Measurements from ENCODE around the gene TXNDC17. TPM values are rescaled to one million over a fixed set of nuclear protein-coding genes. Genes with fewer than 3 reads are reported as not detected.

TXNDC17 gene
- total and polyA plus RNA-seq, 2 of the 4 experiments (the other 2 are of a cell fraction), result 45.0 to 494 TPM

- TF ChIP-seq SMC3 (IDR thresholded peaks at IDR 0.05; ENCODE audit: low read depth, low read length), result no peak
Observed at GRCh38 chr17:6641247-6641863, 495 bp downstream of the TXNDC17 start (continued).

DNA sequence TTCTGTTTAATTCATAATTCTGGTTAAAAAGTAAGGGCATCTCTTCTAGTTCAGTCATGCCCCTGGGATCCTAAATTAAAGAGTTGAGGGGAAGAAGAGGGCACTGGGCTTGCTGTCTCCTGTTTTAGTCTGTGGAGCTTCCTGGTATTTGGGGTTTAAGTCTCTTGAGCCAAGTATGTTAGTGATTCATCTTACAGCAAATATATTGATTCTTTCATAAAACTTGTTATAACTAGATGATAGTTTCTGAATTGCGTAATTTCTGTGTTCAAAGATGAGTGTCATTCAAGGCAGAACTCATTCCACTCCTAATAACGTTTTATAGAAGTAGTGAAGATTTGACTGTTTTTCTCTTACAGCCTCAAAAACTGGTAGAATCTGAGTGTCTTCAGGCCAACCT, 1.7 kb downstream of the TXNDC17 start:
- H2BK120ac ChIP-seq (ENCODE audit: low read depth, low read length), result no peak overlapping the region
- H4K20me1 ChIP-seq (ENCODE audit: insufficient read depth, low read length), result peaks cover 2% of the 10 kb centered on the region; the same call in 1 of the 2 replicates
- H3K9ac ChIP-seq (ENCODE audit: low read depth, low read length), result no peak overlapping the region
- no peak overlapping the region for H3K14ac ChIP-seq (replicated peaks; ENCODE audit: low read depth, low read length)
- H3K9me1 ChIP-seq (ENCODE audit: insufficient read depth, low read length), result no peaks in the 10 kb centered on the region
- peaks cover 11 to 57% of the 10 kb centered on the region in 2 experiments; a peak in 3 of 4 replicates for H3K79me1 ChIP-seq (ENCODE audit: low read depth in 1 of 2, low read length in 2 of 2)
- H4K91ac ChIP-seq (ENCODE audit: insufficient read depth, low read depth, low read length), result no peak overlapping the region
- H3K27ac ChIP-seq (ENCODE audit: insufficient read depth, low read length), result no peak overlapping the region
- H2AFZ ChIP-seq (replicated peaks; ENCODE audit: low read length, poor library complexity), result no peak overlapping the region
- ChIA-PET POLR2A (ENCODE audit: unreplicated experiment) (no interaction called here), CTCF (no interaction called here)
- H2BK15ac ChIP-seq (ENCODE audit: low read depth, low read length), result no peak overlapping the region
- H3K18ac ChIP-seq (ENCODE audit: low read depth, low read length), result no peak overlapping the region
- dilution Hi-C loops (cut with HindIII; ENCODE audit: low sequenced_read_pairs, unreplicated experiment) (no loop called here), in situ Hi-C loops (cut with MboI; ENCODE audit: low sequenced_read_pairs) (loop anchor here (10.0 kb wide), 1 partner anchor 168 kb away; no protein-coding TSS in a partner anchor), intact Hi-C loops (cut with micrococcal nuclease) (loop anchor here (5.0 kb wide), 1 partner anchor 200 kb away; the partner anchor contains the start of gene PIMREG)
- H3K4ac ChIP-seq (ENCODE audit: low read depth, low read length), result no peak overlapping the region
- no TSS peak for BruUV-seq (replicated peaks)
- peaks cover 9% of the 10 kb centered on the region for H3K4me1 ChIP-seq (ENCODE audit: control insufficient read depth, insufficient read depth, low read length)
- no peak overlapping the region for H2BK5ac ChIP-seq (ENCODE audit: low read depth, low read length, poor library complexity, severe bottlenecking)
- H2BK20ac ChIP-seq (ENCODE audit: low read depth, low read length), result no peak overlapping the region
- H3K56ac ChIP-seq (ENCODE audit: extremely low read depth, insufficient read depth, low read length), result no peak overlapping the region
- H2AK5ac ChIP-seq (ENCODE audit: low read depth, low read length), result no peak overlapping the region
- H2AK9ac ChIP-seq (replicated peaks; ENCODE audit: low read depth, low read length, poor library complexity), result no peak overlapping the region
- no peak for ATAC-seq (ENCODE audit: low read depth)
- H3K27me3 ChIP-seq (ENCODE audit: control insufficient read depth, insufficient read depth, low read length), result no peaks in the 10 kb centered on the region
- no CpG with 5 or more reads among the region's 2 CpGs for WGBS, 2 experiments (ENCODE audit: extremely low coverage in 2 of 2, insufficient read length in 1 of 2)
- no peak overlapping the region for H4K8ac ChIP-seq (ENCODE audit: low read depth in 2 of 2, low read length in 2 of 2)
- peak; percentile 14 for DNase-seq
- H3K9me3 ChIP-seq (ENCODE audit: control insufficient read depth, insufficient read depth, low read length), result no peaks in the 10 kb centered on the region
- H4K5ac ChIP-seq (ENCODE audit: low read depth, low read length), result no peak overlapping the region
- no peak overlapping the region for H3K4me3 ChIP-seq (ENCODE audit: insufficient read depth, low read depth, low read length)
- H3K23ac ChIP-seq (ENCODE audit: low read depth, low read length), result peak overlapping the region; percentile 29; the same call in 1 of the 2 replicates
- no peak overlapping the region for H3K4me2 ChIP-seq (ENCODE audit: low read depth, low read length)
- no peak for TF ChIP-seq RCOR1 (IDR thresholded peaks at IDR 0.05; ENCODE audit: insufficient replicate concordance, low read length)
- no peak for TF ChIP-seq MXI1 (IDR thresholded peaks at IDR 0.05; ENCODE audit: borderline replicate concordance, low read depth, low read length)
- TF ChIP-seq SMC3 (IDR thresholded peaks at IDR 0.05; ENCODE audit: low read depth, low read length), result no peak
- peak; percentile 92 for TF ChIP-seq CEBPB (IDR thresholded peaks at IDR 0.05; ENCODE audit: low read depth, low read length)
- TF ChIP-seq FOS (IDR thresholded peaks at IDR 0.05; ENCODE audit: low read depth, low read length), result no peak
- TF ChIP-seq POLR2A (IDR thresholded peaks at IDR 0.05; ENCODE audit: low read depth, low read length), result no peak
- peaks cover 8% of the 10 kb centered on the region for H3K36me3 ChIP-seq (ENCODE audit: control insufficient read depth, insufficient read depth, low read length)

Measured in IMR-90 (cell line).